IPS-15b (cell line): ENCODE results near the gene STK10.
"Not testable (repeated sequence)": the region's sequence is repeated elsewhere in the genome, so short reads cannot be mapped to it uniquely, and the experiment has no call there.

Experiments
- H3K27me3 ChIP-seq: one replicate; pipeline ENCODE4 v1.6.1; 2013; ENCODE audit warnings: low read length; ENCODE audit not compliant: control insufficient read depth, insufficient read depth
- H3K36me3 ChIP-seq: one replicate; pipeline ENCODE4 v1.6.1; 2013; ENCODE audit warnings: low read length; ENCODE audit not compliant: control insufficient read depth, insufficient read depth
- H3K4me1 ChIP-seq: one replicate; pipeline ENCODE4 v1.6.1; 2013; ENCODE audit warnings: mild to moderate bottlenecking, low read length; ENCODE audit not compliant: control insufficient read depth, insufficient read depth
- H3K4me3 ChIP-seq: one replicate; pipeline ENCODE4 v1.5.1; 2013; ENCODE audit warnings: low read depth, low read length
- H3K9ac ChIP-seq: one replicate; pipeline ENCODE4 v1.6.1; 2013; ENCODE audit warnings: low read depth, mild to moderate bottlenecking, low read length
- H3K9me3 ChIP-seq: one replicate; pipeline ENCODE4 v1.6.1; 2013; ENCODE audit warnings: mild to moderate bottlenecking, low read length; ENCODE audit not compliant: control insufficient read depth, insufficient read depth

The STK10 gene

GRCh38 chr5:172031894-172032461 is 156.0 kb downstream of the STK10 start:
- no peaks in the 10 kb centered on the region for H3K9me3 ChIP-seq

GRCh38 chr5:172029876-172030275 is 158.1 kb downstream of the STK10 start:
- H3K9ac ChIP-seq, result no peak overlapping the region
- H3K27me3 ChIP-seq, result no peaks in the 10 kb centered on the region
- no peaks in the 10 kb centered on the region for H3K9me3 ChIP-seq
- no peak overlapping the region for H3K4me3 ChIP-seq
- H3K36me3 ChIP-seq, result no peaks in the 10 kb centered on the region
- H3K4me1 ChIP-seq, result no peaks in the 10 kb centered on the region

More at GRCh38 chr5:172031894-172032461, 156.0 kb downstream of the STK10 start:
- Histone ChIP-seq H3K36me3 (no peaks in the 10 kb centered on the region), H3K9ac (no peak overlapping the region), H3K4me1 (no peaks in the 10 kb centered on the region), H3K27me3 (no peaks in the 10 kb centered on the region), H3K4me3 (no peak overlapping the region)

- no peaks in the 10 kb centered on the region for H3K27me3 ChIP-seq
- H3K4me3 ChIP-seq, result no peak overlapping the region
- H3K36me3 ChIP-seq, result no peaks in the 10 kb centered on the region
- no peaks in the 10 kb centered on the region for H3K9me3 ChIP-seq
- H3K9ac ChIP-seq, result no peak overlapping the region
- H3K4me1 ChIP-seq, result no peaks in the 10 kb centered on the region
Measured at GRCh38 chr5:172028167-172028566, 159.9 kb downstream of the STK10 start.

GRCh38 chr5:172020110-172020786 is 167.8 kb downstream of the STK10 start:
- H3K4me3 ChIP-seq, H3K9ac ChIP-seq, H3K27me3 ChIP-seq, H3K36me3 ChIP-seq, H3K9me3 ChIP-seq, H3K4me1 ChIP-seq: not testable (repeated sequence)

GRCh38 chr5:172015346-172015745 is 172.7 kb downstream of the STK10 start:
- Histone ChIP-seq H3K4me3 (no peak overlapping the region), H3K36me3 (no peaks in the 10 kb centered on the region), H3K4me1 (peaks cover under 1% of the 10 kb centered on the region), H3K27me3 (no peaks in the 10 kb centered on the region), H3K9ac (no peak overlapping the region), H3K9me3 (no peaks in the 10 kb centered on the region)

- Histone ChIP-seq H3K9me3 (no peaks in the 10 kb centered on the region), H3K4me3 (no peak overlapping the region), H3K27me3 (no peaks in the 10 kb centered on the region), H3K9ac (no peak overlapping the region), H3K36me3 (peaks cover 3% of the 10 kb centered on the region), H3K4me1 (peaks cover 12% of the 10 kb centered on the region)
Measured at GRCh38 chr5:172010278-172010677, 177.7 kb downstream of the STK10 start.

GRCh38 chr5:172009536-172010270 is 178.3 kb downstream of the STK10 start:
- Histone ChIP-seq H3K9me3 (no peaks in the 10 kb centered on the region), H3K4me3 (no peak overlapping the region), H3K4me1 (peaks cover 12% of the 10 kb centered on the region), H3K9ac (no peak overlapping the region), H3K27me3 (no peaks in the 10 kb centered on the region), H3K36me3 (peaks cover 3% of the 10 kb centered on the region)

GRCh38 chr5:172008689-172009141 is 179.3 kb downstream of the STK10 start:
- peaks cover 3% of the 10 kb centered on the region for H3K36me3 ChIP-seq
- H3K4me1 ChIP-seq, result peaks cover 17% of the 10 kb centered on the region
- no peak overlapping the region for H3K9ac ChIP-seq
- H3K27me3 ChIP-seq, result no peaks in the 10 kb centered on the region
- H3K9me3 ChIP-seq, result no peaks in the 10 kb centered on the region
- H3K4me3 ChIP-seq, result peak overlapping the region; percentile 98

- H3K4me3 ChIP-seq, result peak overlapping the region; percentile 98
- no peaks in the 10 kb centered on the region for H3K9me3 ChIP-seq
- no peak overlapping the region for H3K9ac ChIP-seq
- H3K27me3 ChIP-seq, result no peaks in the 10 kb centered on the region
- H3K4me1 ChIP-seq, result peaks cover 23% of the 10 kb centered on the region
- H3K36me3 ChIP-seq, result peaks cover 3% of the 10 kb centered on the region
Measured at GRCh38 chr5:172008111-172008455, 179.9 kb downstream of the STK10 start.

- Histone ChIP-seq H3K4me3 (peak overlapping the region; percentile 98), H3K27me3 (no peaks in the 10 kb centered on the region), H3K9me3 (no peaks in the 10 kb centered on the region), H3K36me3 (peaks cover 3% of the 10 kb centered on the region), H3K4me1 (peaks cover 24% of the 10 kb centered on the region), H3K9ac (peak overlapping the region; percentile 98)
Measured at GRCh38 chr5:172007175-172008110, 180.6 kb downstream of the STK10 start.
